COLO829 (cell line): ENCODE results near the gene CEND1.

ENCODE experiments used
- DNase-seq: peaks from one replicate; pipeline ENCODE4 v3.0.0; 2012; ENCODE audit warnings: low spot score

CEND1 gene

DNA sequence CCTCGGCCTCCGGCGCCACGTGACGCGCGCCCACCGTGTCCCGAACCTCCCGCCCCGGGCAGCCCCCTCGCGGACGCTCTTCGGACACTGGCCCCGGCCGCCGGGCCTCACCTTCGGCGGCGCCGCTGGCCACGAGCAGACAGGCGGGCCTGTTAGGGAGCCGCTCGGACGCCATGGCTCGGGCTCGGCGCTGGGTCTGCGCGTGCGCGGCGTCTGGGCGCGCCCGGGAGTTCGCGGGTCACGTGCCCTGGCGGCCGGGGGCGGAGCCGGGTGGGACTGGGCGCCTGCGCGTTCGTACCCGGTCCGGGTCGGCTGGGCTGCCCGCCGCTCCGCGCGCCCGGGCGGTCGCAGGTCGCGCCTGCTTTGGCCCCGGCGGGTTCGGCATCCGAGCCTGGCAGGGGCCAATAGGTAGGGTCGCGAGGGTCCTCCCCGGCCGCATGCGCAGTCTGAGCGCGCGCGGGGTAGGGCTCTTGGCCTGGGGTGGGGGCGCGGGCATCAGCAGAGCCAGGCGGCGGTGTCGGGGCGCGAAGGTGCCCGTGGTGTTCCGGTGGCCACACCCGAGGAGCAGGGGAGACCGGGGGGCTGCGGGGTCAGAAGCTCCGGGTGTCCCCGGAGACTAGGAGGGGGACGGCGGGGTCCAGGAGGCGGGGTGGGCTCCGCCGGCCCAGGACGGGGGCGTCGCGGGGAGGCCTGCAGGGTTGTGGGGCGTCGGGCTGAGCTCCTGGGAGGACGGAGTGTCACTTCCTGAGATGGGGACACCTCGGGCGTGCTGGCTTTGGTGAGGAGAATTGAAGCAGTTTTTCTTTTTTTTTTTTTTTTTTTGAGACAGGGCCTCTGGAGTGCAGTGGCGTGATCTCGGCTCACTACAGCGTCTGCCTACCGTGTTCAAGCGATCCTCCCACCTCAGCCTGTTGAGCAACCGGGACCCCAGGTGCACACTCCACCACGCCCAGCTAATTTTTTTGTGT is 12.3 kb downstream of the CEND1 start, which contains the start of gene GATD1:
TSS of gene GATD1 (minus strand) at position 200 of the 968 bp plus-strand sequence. CDS start at position 175, 25 bp downstream.
- DNase-seq: peak; percentile 99

DNA sequence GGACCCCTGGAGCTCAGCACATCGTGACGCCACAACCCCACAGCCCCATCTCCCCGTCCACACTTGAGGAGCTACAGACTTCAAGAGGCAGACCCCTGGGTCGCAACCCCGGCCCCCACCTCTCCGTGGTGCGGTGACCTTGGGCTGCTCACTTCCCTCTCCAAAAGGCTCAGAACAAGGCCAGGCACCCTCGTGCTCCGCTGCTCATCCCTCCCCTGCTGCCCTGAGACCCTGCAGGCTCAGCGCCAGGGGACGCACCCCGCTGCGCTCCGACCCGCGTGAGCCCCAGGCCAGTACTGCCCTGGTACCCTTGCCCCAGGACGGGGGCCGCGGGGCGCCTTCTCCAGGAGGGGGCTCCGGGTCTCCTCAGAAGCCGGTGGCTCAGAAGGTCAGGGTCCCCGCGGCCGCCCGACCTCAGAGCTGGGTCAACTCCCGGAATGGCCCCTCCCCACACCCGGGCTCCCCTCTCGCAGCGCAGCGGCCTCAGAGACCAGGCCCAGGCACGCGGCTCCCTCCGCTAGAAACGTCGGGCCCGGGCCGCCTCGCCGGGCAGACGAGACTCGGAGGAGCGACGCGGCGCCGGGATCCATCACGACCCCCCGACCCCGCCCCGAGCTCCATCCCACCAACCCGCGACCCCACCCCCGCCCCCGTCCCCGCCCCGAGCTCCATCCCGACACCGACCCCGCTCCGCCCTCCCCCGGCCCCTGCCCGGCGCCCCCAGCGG is 13.2 kb downstream of the CEND1 start:
- DNase-seq: no peak

DNA sequence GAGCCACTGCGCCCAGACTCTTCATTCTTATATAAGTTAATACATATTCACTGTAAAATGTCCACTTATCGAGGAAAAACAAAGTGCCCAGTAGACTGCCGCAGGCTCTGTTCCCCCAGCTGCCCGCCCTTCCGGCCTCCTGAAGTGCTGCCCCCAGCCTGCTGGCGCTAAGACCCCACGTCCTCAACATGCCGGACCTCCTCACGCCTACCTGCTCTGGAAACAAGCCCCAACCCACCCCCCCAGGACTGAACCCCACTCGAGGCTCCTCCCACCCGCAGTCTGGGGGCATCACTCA is 13.7 kb downstream of the CEND1 start:
- no peak for DNase-seq

DNA sequence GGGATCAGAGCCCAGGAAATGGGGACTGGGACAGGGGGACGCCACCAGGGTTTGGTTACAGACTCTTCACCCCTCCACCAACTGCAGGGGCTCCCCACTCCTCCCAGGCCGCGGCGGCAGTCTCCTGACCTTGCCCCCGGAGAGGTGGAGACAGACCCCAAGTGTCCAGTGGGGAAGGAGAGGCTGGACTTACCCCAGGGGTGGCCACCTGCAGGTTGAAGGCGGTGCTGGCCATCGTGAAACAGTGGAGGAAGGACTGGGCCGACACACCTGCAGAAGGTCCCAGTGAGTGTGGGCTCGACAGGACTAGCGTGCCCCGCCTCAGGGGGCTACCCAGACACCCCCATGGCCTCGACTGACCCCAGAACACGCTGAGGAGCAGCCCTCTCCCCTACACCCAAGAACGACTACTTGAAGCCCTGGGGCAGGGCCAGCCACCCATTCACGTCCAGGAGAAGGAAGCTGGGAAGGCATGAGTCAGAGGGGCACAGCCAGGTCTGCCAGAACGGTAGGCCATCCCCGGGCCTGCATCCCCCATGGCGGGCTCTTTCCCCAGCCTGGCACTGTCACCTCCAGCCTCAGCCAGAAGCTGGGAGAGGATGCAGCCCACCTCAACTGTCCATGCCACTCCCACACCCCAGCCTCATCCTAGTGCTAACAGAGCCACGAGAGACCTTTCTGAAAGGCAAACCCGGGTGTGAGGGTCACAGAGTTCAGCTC is 14.9 kb downstream of the CEND1 start:
- no peak for DNase-seq

- DNase-seq: no peak
These were observed 16.1 kb downstream of the CEND1 start for GRCh38 chr11:773830-774229.

DNA sequence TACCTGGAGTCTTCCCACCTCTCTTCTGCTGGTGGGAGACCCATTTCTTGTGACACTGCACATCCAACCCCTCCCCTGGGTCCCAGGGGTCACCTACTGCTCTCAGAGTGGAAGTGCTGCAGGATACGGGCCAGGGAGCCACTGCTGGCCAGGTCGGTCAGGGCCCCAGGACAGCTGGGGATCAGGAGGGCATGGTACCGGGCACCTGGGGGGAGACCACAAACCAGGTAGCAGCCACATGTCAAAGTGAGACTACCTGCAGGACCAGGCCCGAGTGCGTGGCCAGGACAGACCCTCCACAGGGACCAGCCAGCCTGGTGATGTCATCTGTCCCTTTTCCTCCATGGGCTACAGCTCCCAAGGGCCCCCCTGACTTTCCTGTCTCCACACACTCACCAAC is 16.5 kb downstream of the CEND1 start:
- DNase-seq: no peak

DNA sequence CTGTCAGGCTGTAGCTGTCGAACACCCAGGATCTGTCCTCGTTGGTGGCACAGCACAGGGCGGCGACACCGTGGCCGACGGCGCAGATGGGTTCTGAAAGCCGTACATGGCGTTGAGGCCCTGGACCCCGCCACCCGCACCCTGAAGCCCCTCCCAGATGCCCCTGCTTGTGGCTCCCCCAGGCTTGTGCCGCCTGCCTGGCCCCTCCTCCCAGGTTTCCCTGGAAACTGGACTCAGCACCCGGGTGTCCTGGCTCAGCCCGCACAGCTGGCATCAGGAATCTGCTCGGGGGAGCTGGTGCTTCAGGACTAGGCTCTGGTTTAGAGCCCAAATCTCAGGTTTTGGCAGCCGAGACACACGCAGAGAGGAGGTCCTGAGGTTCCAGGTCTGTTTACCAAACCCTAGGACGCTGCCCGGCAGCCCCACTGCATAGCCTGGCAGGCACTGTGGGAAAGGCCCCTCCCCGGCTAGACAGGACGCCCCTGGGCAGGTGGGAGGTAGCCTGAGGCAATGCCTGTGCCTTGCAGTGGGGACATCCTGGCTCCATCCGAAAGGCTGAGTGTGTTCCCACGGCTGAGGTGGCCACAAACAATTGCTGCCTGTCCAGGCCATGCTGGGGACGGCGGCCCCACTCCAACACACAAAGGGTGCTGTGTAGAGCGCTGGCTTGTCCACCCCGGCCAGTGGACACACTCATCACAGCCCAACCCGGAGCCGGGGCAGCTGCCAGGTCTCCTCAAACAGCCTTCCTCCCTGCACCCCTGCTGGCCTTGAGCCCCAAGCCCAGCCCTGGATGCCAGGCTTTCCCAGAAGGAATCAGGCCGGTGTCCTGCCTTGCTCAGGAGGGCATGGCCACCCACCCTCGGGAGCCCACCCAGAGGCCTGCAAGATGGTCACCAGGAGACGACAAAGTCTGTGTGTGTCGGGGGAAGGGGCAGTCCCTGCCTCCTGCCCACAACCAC is 17.2 kb downstream of the CEND1 start:
- peak; percentile 83 for DNase-seq

GRCh38 chr11:771617-772204 is 18.2 kb downstream of the CEND1 start:
- no peak for DNase-seq

DNA sequence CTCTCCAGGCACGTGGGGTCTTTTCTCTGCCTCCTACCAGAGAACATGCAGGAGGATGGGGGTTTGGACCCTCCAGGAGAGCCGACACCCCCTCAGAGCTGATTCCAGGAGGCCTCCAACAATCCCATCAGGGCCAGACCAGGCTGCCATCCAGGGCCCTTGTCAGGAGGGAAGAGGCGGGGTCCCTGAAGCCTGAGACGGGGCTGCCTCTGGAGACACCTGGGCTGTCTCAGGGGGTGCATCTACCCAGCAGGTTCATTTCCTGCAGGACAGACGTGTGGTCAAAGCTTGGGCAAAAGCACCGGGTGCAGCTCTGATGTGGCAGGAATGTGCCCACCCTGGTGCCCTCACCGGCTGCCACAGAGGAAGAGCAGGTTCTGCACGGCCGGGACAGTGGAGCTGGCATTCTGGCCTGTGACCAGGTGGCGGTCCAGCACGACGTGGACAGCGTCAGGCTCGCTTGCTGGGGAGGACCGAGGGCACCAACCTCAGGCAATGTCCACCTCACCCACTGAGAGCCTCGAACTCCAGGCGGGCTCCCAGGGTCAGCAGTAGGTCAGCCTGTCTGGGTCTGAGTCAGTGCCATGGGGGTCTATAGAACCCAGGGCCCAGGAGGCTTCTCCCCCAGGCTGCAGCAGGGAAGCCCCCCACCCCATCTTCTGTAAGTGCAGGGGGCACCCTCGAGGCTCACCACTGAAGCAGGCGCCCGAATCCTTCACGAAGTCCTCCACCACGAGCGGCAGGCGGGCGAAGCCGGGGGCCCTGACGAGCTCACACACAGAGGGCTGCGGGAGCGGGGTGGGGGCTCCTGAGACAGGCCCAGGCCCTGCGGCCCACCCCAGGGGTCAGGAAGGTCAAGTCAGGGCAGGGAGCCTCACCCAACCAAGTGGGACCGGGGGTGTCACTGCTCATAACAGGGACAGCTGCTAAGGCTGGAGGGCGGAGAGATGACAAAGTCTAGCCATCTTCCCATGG is 19.0 kb downstream of the CEND1 start:
- DNase-seq: no peak

DNA sequence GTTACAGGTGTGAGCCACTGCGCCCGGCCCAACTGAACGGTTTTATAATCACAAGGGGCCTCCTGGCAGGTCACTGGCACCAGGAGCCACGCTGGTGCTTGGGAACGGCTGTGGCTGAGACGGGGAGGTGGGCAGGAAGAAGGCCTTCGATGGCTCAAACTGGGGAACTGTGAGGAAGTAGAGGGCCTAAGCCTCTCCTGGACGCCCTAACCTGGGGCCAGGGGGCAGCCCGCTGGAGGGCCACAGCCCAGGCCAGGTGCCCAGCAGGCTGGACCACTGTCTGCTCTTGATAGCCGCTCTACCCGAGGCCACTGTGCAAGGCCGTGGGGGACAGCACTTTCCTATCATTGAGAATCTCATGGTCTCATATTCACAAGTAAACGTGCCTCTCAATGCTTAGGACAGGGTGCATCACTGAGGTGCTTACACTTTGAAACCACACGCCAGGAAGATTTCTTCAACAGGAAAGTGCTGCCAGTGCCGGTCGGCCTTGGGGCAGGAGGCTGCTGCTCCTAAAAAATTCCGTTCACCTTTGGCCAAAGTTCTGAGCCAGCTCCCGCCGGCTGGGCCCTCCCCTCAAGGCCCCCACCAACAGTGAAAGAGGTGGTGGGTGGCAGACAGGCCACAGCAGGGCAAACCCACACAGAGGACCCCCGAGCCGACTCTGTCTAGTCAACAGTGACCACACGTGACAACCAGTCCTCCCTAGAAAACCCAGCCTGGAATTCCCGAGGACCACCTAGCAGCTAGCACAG is 19.8 kb downstream of the CEND1 start:
- DNase-seq: no peak

DNA sequence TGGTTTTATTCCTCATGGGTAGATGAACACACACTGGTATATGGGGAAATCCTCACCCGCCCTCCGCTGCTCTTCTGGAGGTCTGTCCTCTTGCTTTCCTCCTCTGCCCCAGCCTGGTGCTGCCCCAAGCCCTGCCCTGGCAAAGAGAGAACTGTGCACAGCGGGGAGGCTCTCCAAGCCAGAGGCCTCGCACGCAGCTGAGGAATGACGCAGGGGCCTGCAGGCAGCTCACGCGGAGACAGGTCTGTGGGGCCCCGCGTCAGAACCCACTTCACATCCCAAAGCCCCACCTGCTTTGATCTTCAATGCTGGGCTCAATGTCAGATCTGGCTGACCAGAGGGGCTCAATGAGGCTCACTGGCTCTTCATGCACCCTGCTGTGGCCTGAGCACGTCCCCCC is 22.7 kb downstream of the CEND1 start:
- DNase-seq: no peak

DNA sequence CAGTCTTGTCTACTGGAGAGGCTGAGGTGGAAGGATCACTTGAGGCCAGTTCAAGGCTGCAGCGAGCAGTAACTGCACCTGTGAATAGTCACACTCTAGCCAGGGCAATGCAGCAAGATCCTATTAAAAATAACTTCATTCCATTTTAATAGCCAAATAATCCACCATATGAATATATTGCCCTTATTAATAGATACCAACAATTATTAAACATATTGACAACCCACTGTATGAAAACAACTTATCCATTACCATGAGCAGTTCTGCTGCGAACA is 23.0 kb downstream of the CEND1 start:
- no peak for DNase-seq

GRCh38 chr11:766106-766935 is 23.6 kb downstream of the CEND1 start:
- no peak for DNase-seq

GRCh38 chr11:765802-766091 is 24.1 kb downstream of the CEND1 start:
- no peak for DNase-seq

GRCh38 chr11:765025-765801 is 24.7 kb downstream of the CEND1 start:
- DNase-seq: peak; percentile 37

- no peak for DNase-seq
These were observed 25.4 kb downstream of the CEND1 start for GRCh38 chr11:764322-765024.
